Islet precursor cell (in vitro differentiated cells): ENCODE measurements around the gene SLC39A7.
A peak's percentile ranks its signal among the peaks of the same experiment; 100 is the strongest.

Source experiments
- DNase-seq: peaks from one replicate; pipeline ENCODE4 v3.0.0-alpha.2; 2018

SLC39A7 gene

GRCh38 chr6:33243476-33243875 lies 42.8 kb downstream of the SLC39A7 start:
- DNase-seq: peak; percentile 9

- peak; percentile 90 for DNase-seq
Measured at GRCh38 chr6:33247977-33248642, 47.4 kb downstream of the SLC39A7 start.

GRCh38 chr6:33248643-33248931 lies 47.9 kb downstream of the SLC39A7 start:
- DNase-seq: no peak

GRCh38 chr6:33248932-33249731 lies 48.5 kb downstream of the SLC39A7 start:
- peak; percentile 99 for DNase-seq

- peak; percentile 67 for DNase-seq
Measured at GRCh38 chr6:33249732-33250630, 49.3 kb downstream of the SLC39A7 start.

GRCh38 chr6:33250731-33251130 lies 50.1 kb downstream of the SLC39A7 start:
- DNase-seq: no peak

- DNase-seq: no peak
Measured at GRCh38 chr6:33251395-33252012, 50.8 kb downstream of the SLC39A7 start.

GRCh38 chr6:33252759-33253158 lies 52.1 kb downstream of the SLC39A7 start:
- no peak for DNase-seq
